DOHH2 (cell line): ENCODE measurements around the gene ERVMER34-1.

ENCODE experiments used
- CTCF ChIP-seq: fragments of 200-600 bp; sonication (generic); IDR thresholded peaks from one replicate; pipeline ENCODE4 v1.5.1; 2014; ENCODE audit warnings: antibody characterized with exemption, mild to moderate bottlenecking, low read depth, low read length; ENCODE audit not compliant: poor library complexity, severe bottlenecking
- EZH2phosphoT487 ChIP-seq: fragments of 200-600 bp; sonication (generic); IDR thresholded peaks from 2 replicates; pipeline ENCODE4 v1.6.1; 2017; ENCODE audit warnings: borderline replicate concordance, mild to moderate bottlenecking, antibody characterized with exemption, low read length, moderate library complexity, mixed read lengths

- TF ChIP-seq CTCF (no peak), EZH2phosphoT487 (no peak)
These were observed 31.8 kb upstream of the ERVMER34-1 start for GRCh38 chr4:52783069-52783468.
